ENCODE data around the gene HPSE2.

The HPSE2 gene

DNA sequence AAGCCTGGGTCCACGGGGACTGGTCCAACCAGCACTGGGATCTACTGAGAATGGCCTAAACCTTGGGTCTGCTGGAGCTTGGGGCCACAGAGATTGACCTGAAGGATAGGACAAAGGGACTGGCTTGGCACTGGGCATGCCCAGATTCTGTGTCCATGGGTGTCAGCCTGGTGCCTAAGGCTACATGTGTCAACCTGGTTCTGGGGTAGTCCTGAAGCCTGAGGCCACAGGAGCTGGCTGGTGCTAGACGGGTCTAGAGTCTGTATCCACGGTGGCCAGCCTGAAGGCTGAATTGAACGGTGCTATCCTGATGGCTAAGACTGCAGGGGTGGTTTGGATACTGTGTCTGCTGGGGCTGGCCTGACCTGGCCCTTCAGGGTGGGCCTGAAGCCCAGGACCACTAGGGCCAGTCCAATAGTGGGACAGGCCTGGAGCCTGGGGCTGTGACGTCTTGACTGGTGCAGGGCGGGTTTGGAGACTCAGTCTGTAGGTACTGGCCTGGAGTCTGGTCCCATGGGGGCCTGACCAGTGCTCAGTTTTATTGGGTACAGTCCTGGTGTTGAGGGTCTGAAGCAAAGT, 636.5 kb downstream of the HPSE2 start:
- no peak for TF ChIP-seq CTCF (IDR thresholded peaks at IDR 0.05; ENCODE audit: low read depth, low read length, missing control alignments)
- no peak overlapping the region for H3K4me3 ChIP-seq (ENCODE audit: low read depth, low read length)
- no peaks in the 10 kb centered on the region for H3K36me3 ChIP-seq (replicated peaks)
- H3K27me3 ChIP-seq (replicated peaks) = no peaks in the 10 kb centered on the region
- in situ Hi-C loops (cut with HindIII; ENCODE audit: low pct_ligation_motif_present, low sequenced_read_pairs) = no loop called here
- H3K27ac ChIP-seq = no peak overlapping the region
- no peak for DNase-seq

GRCh38 chr10:98596404-98596803, 639.2 kb downstream of the HPSE2 start:
- H3K27me3 ChIP-seq (replicated peaks) = no peaks in the 10 kb centered on the region
- no peaks in the 10 kb centered on the region for H3K36me3 ChIP-seq (replicated peaks)
- no peak overlapping the region for H3K27ac ChIP-seq
- H3K4me3 ChIP-seq (ENCODE audit: low read depth, low read length) = no peak overlapping the region
- no peak for TF ChIP-seq CTCF (IDR thresholded peaks at IDR 0.05; ENCODE audit: low read depth, low read length, missing control alignments)
- no peak for DNase-seq
- in situ Hi-C loops (cut with HindIII; ENCODE audit: low pct_ligation_motif_present, low sequenced_read_pairs) = no loop called here

GRCh38 chr10:98589691-98590090, 646.0 kb downstream of the HPSE2 start:
- H3K36me3 ChIP-seq (replicated peaks) = no peaks in the 10 kb centered on the region
- in situ Hi-C loops (cut with HindIII; ENCODE audit: low pct_ligation_motif_present, low sequenced_read_pairs) = no loop called here
- no peak for TF ChIP-seq CTCF (IDR thresholded peaks at IDR 0.05; ENCODE audit: low read depth, low read length, missing control alignments)

DNA sequence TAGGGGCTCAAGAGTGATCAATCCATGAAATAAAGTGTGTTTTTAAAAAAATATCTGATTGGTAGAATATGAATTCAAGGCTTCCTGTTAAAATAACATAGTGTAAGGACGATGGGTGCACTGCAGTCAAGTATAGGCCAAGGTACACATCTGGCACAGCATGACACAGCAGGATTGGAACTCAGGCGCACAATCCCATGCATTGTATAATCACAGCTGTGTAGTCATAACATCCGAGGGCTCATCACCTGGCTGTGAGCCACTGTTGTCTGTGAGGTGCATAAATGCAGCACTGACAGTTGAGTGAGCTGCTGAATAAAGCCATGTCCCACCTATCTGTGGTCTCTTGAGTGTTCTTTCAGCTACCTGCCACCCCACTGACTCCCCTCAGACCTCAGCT, 646.6 kb downstream of the HPSE2 start:
- no peak for DNase-seq
- Histone ChIP-seq H3K27me3 (replicated peaks) (no peaks in the 10 kb centered on the region), H3K36me3 (replicated peaks) (no peaks in the 10 kb centered on the region), H3K27ac (no peak overlapping the region), H3K4me3 (ENCODE audit: low read depth, low read length) (no peak overlapping the region)
- in situ Hi-C loops (cut with HindIII; ENCODE audit: low pct_ligation_motif_present, low sequenced_read_pairs) = no loop called here
- no peak for TF ChIP-seq CTCF (IDR thresholded peaks at IDR 0.05; ENCODE audit: low read depth, low read length, missing control alignments)

More at GRCh38 chr10:98589691-98590090, 646.0 kb downstream of the HPSE2 start:
- DNase-seq = no peak
- Histone ChIP-seq H3K27ac (no peak overlapping the region), H3K27me3 (replicated peaks) (no peaks in the 10 kb centered on the region), H3K4me3 (ENCODE audit: low read depth, low read length) (no peak overlapping the region)

GRCh38 chr10:98587156-98587837, 648.4 kb downstream of the HPSE2 start:
- Histone ChIP-seq H3K27me3 (replicated peaks) (no peaks in the 10 kb centered on the region), H3K4me3 (ENCODE audit: low read depth, low read length) (no peak overlapping the region), H3K36me3 (replicated peaks) (no peaks in the 10 kb centered on the region), H3K27ac (no peak overlapping the region)
- no peak for DNase-seq
- TF ChIP-seq CTCF (IDR thresholded peaks at IDR 0.05; ENCODE audit: low read depth, low read length, missing control alignments) = no peak
- in situ Hi-C loops (cut with HindIII; ENCODE audit: low pct_ligation_motif_present, low sequenced_read_pairs) = no loop called here

DNA sequence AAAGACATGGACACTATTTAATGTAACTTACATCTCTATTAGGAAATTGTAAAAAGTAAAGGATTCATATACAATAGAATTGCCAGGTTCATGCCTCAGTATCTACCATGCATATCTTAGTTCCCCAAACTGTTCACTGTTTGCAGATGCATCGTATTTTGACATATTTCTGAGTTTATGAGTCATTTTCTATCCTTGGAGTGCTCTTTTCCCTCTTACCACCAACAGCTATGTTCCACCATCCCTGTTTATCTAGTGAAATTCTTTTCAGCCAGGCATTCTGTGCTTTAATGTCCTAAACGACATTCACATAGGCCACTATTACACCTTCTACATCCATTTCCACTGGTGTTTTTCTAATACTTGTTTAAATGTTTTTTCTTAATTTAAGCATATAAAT, 649.6 kb downstream of the HPSE2 start:
- no peak for TF ChIP-seq CTCF (IDR thresholded peaks at IDR 0.05; ENCODE audit: low read depth, low read length, missing control alignments)
- no peak overlapping the region for H3K27ac ChIP-seq
- no peaks in the 10 kb centered on the region for H3K36me3 ChIP-seq (replicated peaks)
- in situ Hi-C loops (cut with HindIII; ENCODE audit: low pct_ligation_motif_present, low sequenced_read_pairs) = no loop called here
- no peaks in the 10 kb centered on the region for H3K27me3 ChIP-seq (replicated peaks)
- no peak overlapping the region for H3K4me3 ChIP-seq (ENCODE audit: low read depth, low read length)
- DNase-seq = no peak
